GM12891 (cell line): ENCODE results near the gene GOLGA8S.

Source experiments
- PAX5 ChIP-seq: IDR thresholded peaks from 2 replicates; pipeline ENCODE4 v1.6.1; 2011; ENCODE audit warnings: low read length, moderate library complexity, mild to moderate bottlenecking; ENCODE audit not compliant: insufficient read depth, severe bottlenecking
- POLR2A ChIP-seq: IDR thresholded peaks from 2 replicates; pipeline ENCODE4 v1.6.1; 2011; ENCODE audit warnings: low read depth, low read length, control low read depth
- POLR2AphosphoS5 ChIP-seq: IDR thresholded peaks from 2 replicates; pipeline ENCODE4 v1.6.1; 2011; ENCODE audit warnings: low read depth, low read length, control low read depth
- POU2F2 ChIP-seq: IDR thresholded peaks from 2 replicates; pipeline ENCODE4 v1.6.1; 2011; ENCODE audit warnings: low read depth, mild to moderate bottlenecking, control low read depth, low read length, moderate library complexity
- SPI1 ChIP-seq: IDR thresholded peaks from 2 replicates; pipeline ENCODE4 v1.6.1; 2011; ENCODE audit warnings: low read depth, low read length, control low read depth
- TAF1 ChIP-seq: IDR thresholded peaks from 2 replicates; pipeline ENCODE4 v1.6.1; 2011; ENCODE audit warnings: low read depth, low read length, control low read depth

GRCh38 chr15:23397779-23398178 lies 43.2 kb downstream of the GOLGA8S start:
- TF ChIP-seq POLR2A (no peak), SPI1 (no peak), POLR2AphosphoS5 (no peak), TAF1 (no peak), PAX5 (no peak), POU2F2 (no peak)
